Ascending aorta (tissue), 2 donors: ENCODE data around the gene SLC4A5. TPM values are rescaled to one million over a fixed set of nuclear protein-coding genes. Genes with fewer than 3 reads are reported as not detected.

Experiments
- DNase-seq, 2 donors: peaks; one replicate each; pipeline ENCODE4 v3.0.0-alpha.2; 2019; ENCODE audit warnings: low spot score in 2 of 2
- H3K27ac ChIP-seq, 2 donors: fragments of 200-600 bp; sonication (generic); one replicate each; pipeline ENCODE4 v1.5.1; 2016 to 2017; ENCODE audit warnings: mild to moderate bottlenecking in 1 of 2
- H3K27me3 ChIP-seq: fragments of 200-600 bp; sonication (generic); one replicate; pipeline ENCODE4 v1.5.1; 2017
- H3K36me3 ChIP-seq, 2 donors: fragments of 200-600 bp; sonication (generic); one replicate each; pipeline ENCODE4 v1.5.1; 2016
- H3K4me1 ChIP-seq, 2 donors: fragments of 200-600 bp; sonication (generic); one replicate each; pipeline ENCODE4 v1.5.1; 2016 to 2017; ENCODE audit warnings: mild to moderate bottlenecking in 1 of 2
- H3K4me3 ChIP-seq, 2 donors: fragments of 200-600 bp; sonication (generic); one replicate each; pipeline ENCODE4 v1.5.1; 2016 to 2017; ENCODE audit warnings: mild to moderate bottlenecking in 1 of 2
- H3K9me3 ChIP-seq, 2 donors: fragments of 200-600 bp; sonication (generic); one replicate each; pipeline ENCODE4 v1.5.1; 2016
- CTCF ChIP-seq, 3 experiments: fragments of 200-600 bp in 2 of 3; fragments of 450-650 bp in 1 of 3; sonication (generic) in 2 of 3; IDR thresholded peaks; one replicate each; pipeline ENCODE4 v1.5.1; 2016 to 2019; ENCODE audit warnings: antibody characterized with exemption in 3 of 3, mild to moderate bottlenecking in 1 of 3, moderate library complexity in 1 of 3
- intact Hi-C: fragments of 100-400 bp; cut with DNase I; formaldehyde crosslinking; loops from one replicate; pipeline ENCODE4 v1.15.1; 2023
- total RNA-seq: library from RNA; depleted of rRNA; stranded (reverse); fragments of >200 nt; gene quantifications from one replicate; pipeline ENCODE4 v1.1.0, GENCODE V29; 2016

SLC4A5 gene
- total RNA-seq, 1 donor from 2014 or later = 0.11 TPM

GRCh38 chr2:74201196-74201595 is 142.0 kb downstream of the SLC4A5 start:
- Histone ChIP-seq H3K36me3 (peaks cover 3 to 9% of the 10 kb centered on the region in 2 donors), H3K27me3 (no peaks in the 10 kb centered on the region), H3K27ac (peak overlapping the region; percentile 97 to 98), H3K4me1 (peaks cover 27 to 47% of the 10 kb centered on the region in 2 donors), H3K9me3 (no peaks in the 10 kb centered on the region), H3K4me3 (peak overlapping the region; percentile 82 to 90)
- intact Hi-C loops = no loop called here
- DNase-seq = no peak
- no peak for TF ChIP-seq CTCF (IDR thresholded peaks at IDR 0.05)

GRCh38 chr2:74199871-74200305 is 143.3 kb downstream of the SLC4A5 start:
- peaks cover 0 to 9% of the 10 kb centered on the region in 2 donors for H3K36me3 ChIP-seq
- intact Hi-C loops = loop anchor here (5.0 kb wide), 2 partner anchors 62 to 268 kb away; no protein-coding TSS in a partner anchor
- H3K27ac ChIP-seq = peak overlapping the region; percentile 97 to 98
- TF ChIP-seq CTCF (IDR thresholded peaks at IDR 0.05) = no peak
- no peaks in the 10 kb centered on the region for H3K9me3 ChIP-seq
- peaks cover 26 to 35% of the 10 kb centered on the region in 2 donors for H3K4me1 ChIP-seq
- H3K4me3 ChIP-seq = peak overlapping the region; percentile 82 to 90
- peak in 1 of 2 donors; percentile 76 for DNase-seq
- no peaks in the 10 kb centered on the region for H3K27me3 ChIP-seq

- no peak for TF ChIP-seq CTCF (IDR thresholded peaks at IDR 0.05)
- H3K4me3 ChIP-seq = peak overlapping the region; percentile 82 to 90
- intact Hi-C loops = loop anchor here (5.0 kb wide), 2 partner anchors 63 to 267 kb away; no protein-coding TSS in a partner anchor
- no peaks in the 10 kb centered on the region for H3K27me3 ChIP-seq
- DNase-seq = no peak
- H3K9me3 ChIP-seq = no peaks in the 10 kb centered on the region
- peaks cover 21 to 29% of the 10 kb centered on the region in 2 donors for H3K4me1 ChIP-seq
- peak overlapping the region; percentile 97 to 98 for H3K27ac ChIP-seq
- peaks cover 0 to 5% of the 10 kb centered on the region in 2 donors for H3K36me3 ChIP-seq
These were observed 143.9 kb downstream of the SLC4A5 start for GRCh38 chr2:74199275-74199701.

- H3K9me3 ChIP-seq = no peaks in the 10 kb centered on the region
- H3K4me1 ChIP-seq = peaks cover 15 to 23% of the 10 kb centered on the region in 2 donors
- intact Hi-C loops = loop anchor here (1.0 to 5.0 kb wide), 4 partner anchors 19 to 370 kb away; partner anchors contain the start of gene STAMBP
- peak within 1 kb of the TSS; percentile 97 to 98 for H3K27ac ChIP-seq
- TF ChIP-seq CTCF (IDR thresholded peaks at IDR 0.05) = peak; percentile 83 to 90 (median 86)
- H3K36me3 ChIP-seq = no peaks in the 10 kb centered on the region
- peak; percentile 87 to 97 for DNase-seq
- no peaks in the 10 kb centered on the region for H3K27me3 ChIP-seq
- peak within 1 kb of the TSS; percentile 82 to 90 for H3K4me3 ChIP-seq
These were observed 144.5 kb downstream of the SLC4A5 start, which contains the start of gene MTHFD2 for GRCh38 chr2:74198461-74199274. Gene MTHFD2, plus strand, starts transcription at chr2:74198615. Its CDS starts 27 bp downstream, at chr2:74198642.

GRCh38 chr2:74198023-74198460 is 145.2 kb downstream of the SLC4A5 start:
- Histone ChIP-seq H3K9me3 (no peaks in the 10 kb centered on the region), H3K27ac (peak overlapping the region; percentile 97 to 98), H3K4me3 (peak overlapping the region; percentile 82 to 90), H3K36me3 (no peaks in the 10 kb centered on the region), H3K4me1 (peaks cover 9 to 17% of the 10 kb centered on the region in 2 donors), H3K27me3 (no peaks in the 10 kb centered on the region)
- intact Hi-C loops = loop anchor here (1.0 to 5.0 kb wide), 4 partner anchors 19 to 370 kb away; partner anchors contain the start of gene STAMBP
- no peak for DNase-seq
- TF ChIP-seq CTCF (IDR thresholded peaks at IDR 0.05) = no peak
